ENCODE results near the gene IKZF3. TPM values are rescaled to one million over a fixed set of nuclear protein-coding genes. Genes with fewer than 3 reads are reported as not detected.

Gene IKZF3
- total RNA-seq, 1 experiment from 2014 or later, result not detected

- H3F3A ChIP-seq (ENCODE audit: low read length, unreplicated experiment), result no peaks in the 10 kb centered on the region
- BruUV-seq (replicated peaks), result no TSS peak
- CTCF ChIA-PET, result no interaction called here
- peaks cover 8% of the 10 kb centered on the region; the same call in 1 of the 2 replicates for H3K27me3 ChIP-seq (ENCODE audit: low read length)
- no peaks in the 10 kb centered on the region for H3K4me1 ChIP-seq (ENCODE audit: insufficient read depth, low read length)
- no peak for ATAC-seq
- H3K4me2 ChIP-seq (ENCODE audit: low read length), result no peak overlapping the region
- H4K20me1 ChIP-seq (ENCODE audit: low read length), result no peaks in the 10 kb centered on the region
- H3K9me2 ChIP-seq (replicated peaks; ENCODE audit: low read length), result no peaks in the 10 kb centered on the region
- H3K9ac ChIP-seq (ENCODE audit: low read length), result no peak overlapping the region
- H3K79me2 ChIP-seq (ENCODE audit: low read length), result no peaks in the 10 kb centered on the region
- H3K27ac ChIP-seq (ENCODE audit: low read length), result no peak overlapping the region
- H3K4me3 ChIP-seq (ENCODE audit: low read length), result no peak overlapping the region
- H3K36me3 ChIP-seq (ENCODE audit: low read depth, low read length), result no peaks in the 10 kb centered on the region
- no peak for DNase-seq
- intact Hi-C loops (cut with micrococcal nuclease), result no loop called here
- no peak overlapping the region for H2AFZ ChIP-seq (ENCODE audit: low read length)
- no peaks in the 10 kb centered on the region for H3K9me3 ChIP-seq (ENCODE audit: low read length)
- POLR2A ChIA-PET (ENCODE audit: unreplicated experiment), result no interaction called here
- TF ChIP-seq CTCF (conservative IDR thresholded peaks at IDR 0.05; ENCODE audit: low read depth, low read length) (no peak), EZH2 (IDR thresholded peaks at IDR 0.05; ENCODE audit: low read length, unreplicated experiment) (no peak), EZH2phosphoT487 (IDR thresholded peaks at IDR 0.05; ENCODE audit: borderline replicate concordance, low read length) (no peak)
Measured at GRCh38 chr17:39793301-39793872, 70.7 kb downstream of the IKZF3 start.

DNA sequence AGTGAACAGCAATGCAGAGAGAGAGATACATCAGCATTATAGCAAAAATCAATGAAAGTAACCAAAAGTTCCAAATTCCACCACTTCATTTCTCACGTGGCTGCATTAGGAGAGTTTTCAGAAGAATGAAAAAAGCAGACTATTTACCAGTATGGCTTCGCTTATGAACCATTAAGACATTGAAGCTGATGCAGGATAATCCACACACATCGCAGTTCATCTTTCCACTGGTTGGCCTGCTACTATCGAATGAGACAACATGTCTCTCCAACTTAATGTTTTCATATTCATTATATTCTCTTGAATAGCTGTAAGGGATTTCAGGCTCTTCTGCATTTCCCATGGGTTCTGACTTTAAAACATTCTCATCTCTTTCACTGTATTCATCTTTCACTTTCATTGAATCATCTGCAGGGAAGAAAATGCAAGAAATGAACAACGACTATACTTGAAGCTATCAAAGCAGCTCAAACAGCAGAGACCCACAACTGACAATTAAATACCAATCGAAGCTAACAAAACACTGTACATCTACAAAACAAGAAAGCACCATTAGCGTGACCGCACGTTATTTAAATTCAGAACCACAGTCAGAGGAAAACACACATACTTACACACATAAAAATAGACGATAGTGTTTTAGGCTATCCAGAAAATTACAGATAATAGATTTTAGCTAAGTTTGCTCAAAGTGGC, 71.4 kb downstream of the IKZF3 start:
- H3F3A ChIP-seq (ENCODE audit: low read length, unreplicated experiment), result no peaks in the 10 kb centered on the region
- no peaks in the 10 kb centered on the region for H4K20me1 ChIP-seq (ENCODE audit: low read length)
- TF ChIP-seq EZH2 (IDR thresholded peaks at IDR 0.05; ENCODE audit: low read length, unreplicated experiment) (no peak), CTCF (conservative IDR thresholded peaks at IDR 0.05; ENCODE audit: low read depth, low read length) (no peak), EZH2phosphoT487 (IDR thresholded peaks at IDR 0.05; ENCODE audit: borderline replicate concordance, low read length) (no peak)
- no peaks in the 10 kb centered on the region for H3K36me3 ChIP-seq (ENCODE audit: low read depth, low read length)
- DNase-seq, result no peak
- no peaks in the 10 kb centered on the region for H3K4me1 ChIP-seq (ENCODE audit: insufficient read depth, low read length)
- no peak overlapping the region for H2AFZ ChIP-seq (ENCODE audit: low read length)
- H3K27me3 ChIP-seq (ENCODE audit: low read length), result peaks cover 8% of the 10 kb centered on the region; the same call in 1 of the 2 replicates
- intact Hi-C loops (cut with micrococcal nuclease), result no loop called here
- no peak overlapping the region for H3K4me3 ChIP-seq (ENCODE audit: low read length)
- no peak overlapping the region for H3K27ac ChIP-seq (ENCODE audit: low read length)
- ChIA-PET POLR2A (ENCODE audit: unreplicated experiment) (no interaction called here), CTCF (no interaction called here)
- ATAC-seq, result no peak
- no peak overlapping the region for H3K4me2 ChIP-seq (ENCODE audit: low read length)
- H3K79me2 ChIP-seq (ENCODE audit: low read length), result no peaks in the 10 kb centered on the region
- no peaks in the 10 kb centered on the region for H3K9me3 ChIP-seq (ENCODE audit: low read length)
- no peaks in the 10 kb centered on the region for H3K9me2 ChIP-seq (replicated peaks; ENCODE audit: low read length)
- BruUV-seq (replicated peaks), result no TSS peak
- H3K9ac ChIP-seq (ENCODE audit: low read length), result no peak overlapping the region
